Liver (tissue), 9 donors: ENCODE data around the gene DIAPH2. TPM values are rescaled to one million over a fixed set of nuclear protein-coding genes. Genes with fewer than 3 reads are reported as not detected.

Experiments used
- DNase-seq: peaks from one replicate; pipeline ENCODE4 v3.0.0-alpha.2; 2017; ENCODE audit warnings: low spot score
- H3K27ac ChIP-seq, 2 donors: one replicate each; pipeline ENCODE4 v1.7.0; 2013; ENCODE audit warnings: inconsistent platforms in 2 of 2, low read length in 2 of 2, control low read depth in 1 of 2, low read depth in 1 of 2, mild to moderate bottlenecking in 1 of 2
- H3K27me3 ChIP-seq, 4 donors: one replicate each; pipeline versions ENCODE4 v1.6.1 to v1.7.0; 2013; ENCODE audit warnings: low read length in 3 of 4, inconsistent platforms in 1 of 4, mild to moderate bottlenecking in 1 of 4, moderate library complexity in 1 of 4; ENCODE audit not compliant: control insufficient read depth in 4 of 4, insufficient read depth in 4 of 4
- H3K36me3 ChIP-seq, 4 donors: one replicate each; pipeline versions ENCODE4 v1.6.1 to v1.7.0; 2013; ENCODE audit warnings: low read length in 3 of 4, mild to moderate bottlenecking in 3 of 4, low read depth in 1 of 4, moderate library complexity in 1 of 4; ENCODE audit not compliant: control insufficient read depth in 4 of 4, insufficient read depth in 3 of 4
- H3K4me1 ChIP-seq, 4 donors: one replicate each; pipeline versions ENCODE4 v1.6.1 to v1.7.0; 2013; ENCODE audit warnings: low read length in 3 of 4, mild to moderate bottlenecking in 3 of 4, moderate library complexity in 1 of 4; ENCODE audit not compliant: control insufficient read depth in 4 of 4, insufficient read depth in 4 of 4
- H3K4me3 ChIP-seq, 3 donors: one replicate each; pipeline versions ENCODE4 v1.6.1 to v1.7.0; 2013; ENCODE audit warnings: low read length in 3 of 3, control low read depth in 1 of 3, low read depth in 1 of 3, mild to moderate bottlenecking in 1 of 3
- H3K9ac ChIP-seq, 2 donors: one replicate each; pipeline ENCODE4 v1.7.0; 2013; ENCODE audit warnings: low read length in 2 of 2, mild to moderate bottlenecking in 2 of 2, moderate library complexity in 2 of 2, control low read depth in 1 of 2, low read depth in 1 of 2
- H3K9me3 ChIP-seq, 4 donors: one replicate each; pipeline versions ENCODE4 v1.6.1 to v1.7.0; 2013; ENCODE audit warnings: low read length in 3 of 4; ENCODE audit not compliant: control insufficient read depth in 4 of 4
- EGR1 ChIP-seq, 2 donors: IDR thresholded peaks; 2 replicates each; pipeline ENCODE4 v1.6.1; 2016 to 2018; ENCODE audit warnings: antibody characterized with exemption in 2 of 2, low read depth in 2 of 2
- FOXA1 ChIP-seq: IDR thresholded peaks from 2 replicates; pipeline ENCODE4 v1.6.1; 2016; ENCODE audit warnings: antibody characterized with exemption
- FOXA2 ChIP-seq: IDR thresholded peaks from 2 replicates; pipeline ENCODE4 v1.6.1; 2016; ENCODE audit warnings: antibody characterized with exemption
- GABPA ChIP-seq, 2 donors: IDR thresholded peaks in 1 of 2; conservative IDR thresholded peaks in 1 of 2; 2 replicates each; pipeline ENCODE4 v1.6.1; 2016; ENCODE audit warnings: antibody characterized with exemption in 2 of 2, mild to moderate bottlenecking in 1 of 2, moderate library complexity in 1 of 2
- HNF4A ChIP-seq, 2 donors: conservative IDR thresholded peaks; 2 replicates each; pipeline ENCODE4 v1.6.1; 2016; ENCODE audit warnings: antibody characterized with exemption in 2 of 2, mild to moderate bottlenecking in 2 of 2
- HNF4G ChIP-seq: IDR thresholded peaks from 2 replicates; pipeline ENCODE4 v1.6.1; 2016; ENCODE audit warnings: antibody characterized with exemption
- JUND ChIP-seq, 2 donors: IDR thresholded peaks; 2 replicates each; pipeline ENCODE4 v1.6.1; 2016; ENCODE audit warnings: antibody characterized with exemption in 2 of 2
- NR2F2 ChIP-seq: IDR thresholded peaks from 2 replicates; pipeline ENCODE4 v1.6.1; 2016; ENCODE audit warnings: antibody characterized with exemption
- RAD21 ChIP-seq, 2 donors: IDR thresholded peaks; 2 replicates each; pipeline ENCODE4 v1.6.1; 2016; ENCODE audit warnings: antibody characterized with exemption in 2 of 2, mild to moderate bottlenecking in 2 of 2
- RXRA ChIP-seq, 2 donors: IDR thresholded peaks; 2 replicates each; pipeline ENCODE4 v1.6.1; 2017 to 2018; ENCODE audit warnings: antibody characterized with exemption in 2 of 2, mild to moderate bottlenecking in 1 of 2
- SP1 ChIP-seq: IDR thresholded peaks from 2 replicates; pipeline ENCODE4 v1.6.1; 2018; ENCODE audit warnings: antibody characterized with exemption, mild to moderate bottlenecking
- TAF1 ChIP-seq: conservative IDR thresholded peaks from 2 replicates; pipeline ENCODE4 v1.6.1; 2016; ENCODE audit warnings: antibody characterized with exemption, mild to moderate bottlenecking
- YY1 ChIP-seq: IDR thresholded peaks from 2 replicates; pipeline ENCODE4 v1.6.1; 2016; ENCODE audit warnings: antibody characterized with exemption, mild to moderate bottlenecking
- WGBS: extraction: QIAGEN DNeasy Blood & Tissue Kit; methylation state at CpG from one replicate; pipeline ENCODE4 v1.1.7; 2013; 5-methylcytosine and 5-hydroxymethylcytosine counted together
- polyA plus RNA-seq, 2 donors: library from polyadenylated mRNA; stranded (reverse) in 1 of 2; unstranded in 1 of 2; fragments of 200-250 nt in 1 of 2; fragments of >200 nt in 1 of 2; fragmentation: Nextera tagmentation in 1 of 2; extraction: Ambion mirVana in 1 of 2; gene quantifications; one replicate each; pipeline versions ENCODE4 v1.2.1 to v1.2.3, GENCODE V29; 2013 to 2015
- total RNA-seq, 2 donors: library from RNA; depleted of rRNA; stranded (reverse); fragments of >200 nt; gene quantifications; one replicate each; pipeline ENCODE4 v1.2.3, GENCODE V29; 2014
- TF ChIP-seq, protein P1 (sequence below): IDR thresholded peaks from 2 replicates; pipeline ENCODE4 v1.6.1; 2016; ENCODE audit warnings: antibody characterized with exemption
- TF ChIP-seq, protein P2 (sequence below): fragments of 150-350 bp; IDR thresholded peaks from 2 replicates; pipeline ENCODE4 v1.5.1; 2017; ENCODE audit warnings: improper control_type of control experiment, low read depth, low read length; ENCODE audit not compliant: missing input control
- TF ChIP-seq, protein P3 (sequence below): IDR thresholded peaks from 2 replicates; pipeline ENCODE4 v1.6.1; 2016; ENCODE audit warnings: antibody characterized with exemption
- TF ChIP-seq, protein P4 (sequence below): IDR thresholded peaks from 2 replicates; pipeline ENCODE4 v1.6.1; 2016; ENCODE audit warnings: antibody characterized with exemption, mild to moderate bottlenecking
- TF ChIP-seq, protein P5 (sequence below): IDR thresholded peaks from 2 replicates; pipeline ENCODE4 v1.6.1; 2016; ENCODE audit warnings: antibody characterized with exemption
- donor health status: healthy.
- donor health status: healthy.
- donor health status: healthy.
- donor health status: healthy.
- donor health status: healthy.

The DIAPH2 gene
- total and polyA plus RNA-seq, 4 donors, result 2.7 to 16.6 (median 5.3) TPM

DNA sequence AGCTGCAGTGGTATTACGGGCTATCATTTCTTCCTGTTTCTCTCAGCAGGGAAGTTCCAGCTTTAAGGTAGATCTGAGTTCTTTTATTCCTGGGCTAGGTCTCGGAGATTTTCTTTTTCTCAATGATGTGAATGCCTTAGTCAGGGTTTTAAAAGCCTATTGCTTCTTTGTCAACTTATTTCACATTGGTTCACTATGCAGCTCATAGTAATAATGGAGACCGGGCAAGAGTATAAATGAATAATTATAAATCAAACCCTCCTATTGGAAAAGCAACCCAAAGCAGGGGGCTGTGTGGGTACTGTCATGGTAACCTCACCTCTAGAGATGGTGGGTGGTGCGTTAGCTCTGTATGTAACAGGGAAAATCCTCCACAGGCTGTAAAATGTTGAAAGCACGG is 762.7 kb downstream of the DIAPH2 start:
- no peak overlapping the region for H3K9ac ChIP-seq
- TF ChIP-seq SP1, result no peak
- TF ChIP-seq FOXA1, result no peak
- TF ChIP-seq, protein P1, sequence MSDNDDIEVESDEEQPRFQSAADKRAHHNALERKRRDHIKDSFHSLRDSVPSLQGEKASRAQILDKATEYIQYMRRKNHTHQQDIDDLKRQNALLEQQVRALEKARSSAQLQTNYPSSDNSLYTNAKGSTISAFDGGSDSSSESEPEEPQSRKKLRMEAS, result no peak
- TF ChIP-seq, protein P2, sequence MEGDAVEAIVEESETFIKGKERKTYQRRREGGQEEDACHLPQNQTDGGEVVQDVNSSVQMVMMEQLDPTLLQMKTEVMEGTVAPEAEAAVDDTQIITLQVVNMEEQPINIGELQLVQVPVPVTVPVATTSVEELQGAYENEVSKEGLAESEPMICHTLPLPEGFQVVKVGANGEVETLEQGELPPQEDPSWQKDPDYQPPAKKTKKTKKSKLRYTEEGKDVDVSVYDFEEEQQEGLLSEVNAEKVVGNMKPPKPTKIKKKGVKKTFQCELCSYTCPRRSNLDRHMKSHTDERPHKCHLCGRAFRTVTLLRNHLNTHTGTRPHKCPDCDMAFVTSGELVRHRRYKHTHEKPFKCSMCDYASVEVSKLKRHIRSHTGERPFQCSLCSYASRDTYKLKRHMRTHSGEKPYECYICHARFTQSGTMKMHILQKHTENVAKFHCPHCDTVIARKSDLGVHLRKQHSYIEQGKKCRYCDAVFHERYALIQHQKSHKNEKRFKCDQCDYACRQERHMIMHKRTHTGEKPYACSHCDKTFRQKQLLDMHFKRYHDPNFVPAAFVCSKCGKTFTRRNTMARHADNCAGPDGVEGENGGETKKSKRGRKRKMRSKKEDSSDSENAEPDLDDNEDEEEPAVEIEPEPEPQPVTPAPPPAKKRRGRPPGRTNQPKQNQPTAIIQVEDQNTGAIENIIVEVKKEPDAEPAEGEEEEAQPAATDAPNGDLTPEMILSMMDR, result no peak
- TF ChIP-seq JUND (IDR thresholded peaks at IDR 0.05), result no peak
- TF ChIP-seq FOXA2, result no peak
- TF ChIP-seq EGR1 (IDR thresholded peaks at IDR 0.05; ENCODE audit: low read depth in 2 of 2), result no peak
- no peak for TF ChIP-seq NR2F2
- TF ChIP-seq HNF4A (conservative IDR thresholded peaks at IDR 0.05), result no peak
- no peak for TF ChIP-seq RAD21 (IDR thresholded peaks at IDR 0.05)
- TF ChIP-seq, protein P3, sequence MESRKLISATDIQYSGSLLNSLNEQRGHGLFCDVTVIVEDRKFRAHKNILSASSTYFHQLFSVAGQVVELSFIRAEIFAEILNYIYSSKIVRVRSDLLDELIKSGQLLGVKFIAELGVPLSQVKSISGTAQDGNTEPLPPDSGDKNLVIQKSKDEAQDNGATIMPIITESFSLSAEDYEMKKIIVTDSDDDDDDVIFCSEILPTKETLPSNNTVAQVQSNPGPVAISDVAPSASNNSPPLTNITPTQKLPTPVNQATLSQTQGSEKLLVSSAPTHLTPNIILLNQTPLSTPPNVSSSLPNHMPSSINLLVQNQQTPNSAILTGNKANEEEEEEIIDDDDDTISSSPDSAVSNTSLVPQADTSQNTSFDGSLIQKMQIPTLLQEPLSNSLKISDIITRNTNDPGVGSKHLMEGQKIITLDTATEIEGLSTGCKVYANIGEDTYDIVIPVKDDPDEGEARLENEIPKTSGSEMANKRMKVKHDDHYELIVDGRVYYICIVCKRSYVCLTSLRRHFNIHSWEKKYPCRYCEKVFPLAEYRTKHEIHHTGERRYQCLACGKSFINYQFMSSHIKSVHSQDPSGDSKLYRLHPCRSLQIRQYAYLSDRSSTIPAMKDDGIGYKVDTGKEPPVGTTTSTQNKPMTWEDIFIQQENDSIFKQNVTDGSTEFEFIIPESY, result no peak
- no peak for TF ChIP-seq TAF1
- TF ChIP-seq HNF4G, result no peak
- TF ChIP-seq GABPA (IDR thresholded peaks at IDR 0.05 in 1 of 2, conservative IDR thresholded peaks at IDR 0.05 in 1 of 2), result no peak
- TF ChIP-seq, protein P4, sequence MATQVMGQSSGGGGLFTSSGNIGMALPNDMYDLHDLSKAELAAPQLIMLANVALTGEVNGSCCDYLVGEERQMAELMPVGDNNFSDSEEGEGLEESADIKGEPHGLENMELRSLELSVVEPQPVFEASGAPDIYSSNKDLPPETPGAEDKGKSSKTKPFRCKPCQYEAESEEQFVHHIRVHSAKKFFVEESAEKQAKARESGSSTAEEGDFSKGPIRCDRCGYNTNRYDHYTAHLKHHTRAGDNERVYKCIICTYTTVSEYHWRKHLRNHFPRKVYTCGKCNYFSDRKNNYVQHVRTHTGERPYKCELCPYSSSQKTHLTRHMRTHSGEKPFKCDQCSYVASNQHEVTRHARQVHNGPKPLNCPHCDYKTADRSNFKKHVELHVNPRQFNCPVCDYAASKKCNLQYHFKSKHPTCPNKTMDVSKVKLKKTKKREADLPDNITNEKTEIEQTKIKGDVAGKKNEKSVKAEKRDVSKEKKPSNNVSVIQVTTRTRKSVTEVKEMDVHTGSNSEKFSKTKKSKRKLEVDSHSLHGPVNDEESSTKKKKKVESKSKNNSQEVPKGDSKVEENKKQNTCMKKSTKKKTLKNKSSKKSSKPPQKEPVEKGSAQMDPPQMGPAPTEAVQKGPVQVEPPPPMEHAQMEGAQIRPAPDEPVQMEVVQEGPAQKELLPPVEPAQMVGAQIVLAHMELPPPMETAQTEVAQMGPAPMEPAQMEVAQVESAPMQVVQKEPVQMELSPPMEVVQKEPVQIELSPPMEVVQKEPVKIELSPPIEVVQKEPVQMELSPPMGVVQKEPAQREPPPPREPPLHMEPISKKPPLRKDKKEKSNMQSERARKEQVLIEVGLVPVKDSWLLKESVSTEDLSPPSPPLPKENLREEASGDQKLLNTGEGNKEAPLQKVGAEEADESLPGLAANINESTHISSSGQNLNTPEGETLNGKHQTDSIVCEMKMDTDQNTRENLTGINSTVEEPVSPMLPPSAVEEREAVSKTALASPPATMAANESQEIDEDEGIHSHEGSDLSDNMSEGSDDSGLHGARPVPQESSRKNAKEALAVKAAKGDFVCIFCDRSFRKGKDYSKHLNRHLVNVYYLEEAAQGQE, result no peak
- TF ChIP-seq, protein P5, sequence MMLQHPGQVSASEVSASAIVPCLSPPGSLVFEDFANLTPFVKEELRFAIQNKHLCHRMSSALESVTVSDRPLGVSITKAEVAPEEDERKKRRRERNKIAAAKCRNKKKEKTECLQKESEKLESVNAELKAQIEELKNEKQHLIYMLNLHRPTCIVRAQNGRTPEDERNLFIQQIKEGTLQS, result no peak
- TF ChIP-seq YY1, result no peak
- TF ChIP-seq RXRA (IDR thresholded peaks at IDR 0.05), result no peak
- H3K9me3 ChIP-seq, result no peaks in the 10 kb centered on the region
- H3K27me3 ChIP-seq, result no peaks in the 10 kb centered on the region
- H3K4me1 ChIP-seq, result no peaks in the 10 kb centered on the region
- 96% methylated on average over 5 of the region's 5 CpGs for WGBS
- H3K36me3 ChIP-seq, result no peaks in the 10 kb centered on the region
- no peak for DNase-seq
- H3K4me3 ChIP-seq, result no peak overlapping the region
- no peak overlapping the region for H3K27ac ChIP-seq
